HG03064 (cell line): ENCODE measurements around the gene CDK5RAP1.

ENCODE experiments used
- ATAC-seq: cut with Tn5 transposase; IDR thresholded peaks from one replicate; pipeline ENCODE4 v1.9.1; 2021; ENCODE audit warnings: low read depth; ENCODE audit not compliant: unreplicated experiment

The CDK5RAP1 gene

GRCh38 chr20:33309631-33310030, 91.7 kb downstream of the CDK5RAP1 start:
- no peak for ATAC-seq
